NCI-H446 (cell line): ENCODE results near the gene UBE2N.

Experiments used
- DNase-seq, 2 experiments: peaks; one replicate each; lab custom pipeline; 2025; lab: John Stamatoyannopoulos, UW

Gene UBE2N, protein sequence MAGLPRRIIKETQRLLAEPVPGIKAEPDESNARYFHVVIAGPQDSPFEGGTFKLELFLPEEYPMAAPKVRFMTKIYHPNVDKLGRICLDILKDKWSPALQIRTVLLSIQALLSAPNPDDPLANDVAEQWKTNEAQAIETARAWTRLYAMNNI

DNA sequence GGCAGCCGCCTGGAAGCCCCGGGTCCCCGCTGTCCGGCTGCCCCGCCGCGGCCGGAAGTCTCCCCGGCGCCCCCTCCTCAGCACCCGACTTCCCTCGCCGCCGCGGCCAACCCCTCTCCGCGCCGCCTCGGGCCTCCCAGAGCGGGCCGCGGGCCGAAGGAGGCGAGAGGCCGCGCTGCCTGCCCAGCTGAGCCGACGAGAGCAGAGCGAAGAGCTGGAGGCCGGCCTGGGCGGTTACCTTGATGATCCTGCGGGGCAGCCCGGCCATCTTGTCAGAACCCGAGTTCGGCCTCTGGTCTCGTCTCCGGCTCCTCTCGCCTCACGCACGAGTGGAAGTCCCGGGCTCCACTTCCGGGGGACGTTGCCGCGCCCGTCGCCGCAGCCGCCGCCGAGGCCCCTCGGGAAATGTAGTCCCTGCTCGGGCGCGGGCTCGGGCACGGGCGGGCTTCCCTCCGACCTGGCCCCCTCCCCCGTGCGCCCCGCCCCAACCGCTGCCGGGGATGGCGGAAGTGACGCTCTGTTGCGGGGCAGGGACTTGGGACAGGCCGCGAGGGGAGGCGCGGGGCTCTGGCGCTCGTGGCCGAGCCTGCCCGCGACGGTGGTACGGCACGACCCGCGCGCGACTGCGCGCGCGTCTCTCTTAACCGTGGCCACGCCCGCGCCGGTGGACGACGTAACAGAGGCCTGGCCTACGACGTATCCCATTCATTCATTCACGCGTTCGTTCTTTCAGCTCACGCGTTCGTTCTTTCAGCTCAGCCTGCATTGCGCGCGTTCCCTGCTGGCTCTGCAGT is at the start of gene UBE2N:
TSS of gene UBE2N (minus strand) at position 331 of the 794 bp plus-strand sequence. CDS start at position 268, 63 bp downstream.
- peak; percentile 95 to 96 for DNase-seq

DNA sequence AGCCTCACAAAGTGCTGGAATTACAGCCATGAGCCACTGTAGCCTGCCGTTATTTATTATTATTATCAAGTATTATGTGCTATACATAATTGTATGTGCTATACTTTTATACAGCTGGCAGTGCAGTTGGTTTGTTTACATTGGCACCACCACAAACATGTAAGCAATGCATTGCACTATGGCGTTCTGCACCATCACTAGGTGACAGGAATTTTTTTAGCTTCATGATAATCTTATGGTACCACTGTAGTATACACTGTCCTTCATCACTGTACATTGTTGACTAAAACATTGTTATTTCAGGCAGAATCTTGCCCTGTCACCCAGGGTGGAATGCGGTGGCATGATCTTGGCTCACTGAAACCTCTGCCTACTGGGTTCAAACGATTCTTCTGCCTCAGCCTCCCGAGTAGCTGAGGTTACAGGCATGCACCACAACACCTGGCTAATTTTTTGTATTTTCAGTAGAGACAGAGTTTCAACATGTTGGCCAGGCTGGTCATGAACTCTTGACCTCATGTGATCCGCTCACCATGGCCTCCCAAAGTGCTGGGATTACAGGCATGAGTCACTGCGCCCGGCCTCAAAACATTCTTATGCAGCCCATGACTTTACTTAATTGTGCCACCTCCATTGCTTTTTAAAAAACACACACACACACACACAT is 42.7 kb upstream of the UBE2N start:
- DNase-seq, result no peak

DNA sequence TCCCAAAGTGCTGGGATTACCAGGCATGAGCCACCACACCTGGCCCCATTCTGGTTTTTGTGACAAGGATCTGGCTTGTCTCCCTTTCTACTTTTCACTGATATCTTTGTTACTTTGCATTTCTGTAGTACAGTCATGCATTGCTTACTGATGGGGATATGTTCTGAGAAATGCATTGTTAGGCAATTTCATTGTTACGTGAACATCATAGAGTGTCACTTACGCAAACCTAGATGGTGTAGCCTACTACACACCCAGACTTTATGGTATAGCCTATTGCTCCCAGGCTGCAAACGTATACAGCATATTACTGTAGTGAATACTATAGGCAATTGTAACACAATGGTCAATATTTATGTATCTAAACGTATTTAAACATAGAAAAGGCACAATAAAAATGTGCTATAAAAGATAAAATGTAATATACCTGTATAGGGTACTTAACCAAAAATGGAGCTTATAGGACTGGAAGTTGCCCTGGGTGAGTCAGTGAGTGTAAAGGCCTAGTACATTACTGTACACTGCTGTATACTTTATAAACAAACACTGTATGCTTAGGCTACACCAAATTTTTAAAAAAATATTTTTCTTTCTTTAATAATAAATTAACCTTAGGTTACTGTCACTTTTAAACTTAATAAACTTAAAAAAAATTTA is 41.5 kb upstream of the UBE2N start:
- DNase-seq, result no peak

DNA sequence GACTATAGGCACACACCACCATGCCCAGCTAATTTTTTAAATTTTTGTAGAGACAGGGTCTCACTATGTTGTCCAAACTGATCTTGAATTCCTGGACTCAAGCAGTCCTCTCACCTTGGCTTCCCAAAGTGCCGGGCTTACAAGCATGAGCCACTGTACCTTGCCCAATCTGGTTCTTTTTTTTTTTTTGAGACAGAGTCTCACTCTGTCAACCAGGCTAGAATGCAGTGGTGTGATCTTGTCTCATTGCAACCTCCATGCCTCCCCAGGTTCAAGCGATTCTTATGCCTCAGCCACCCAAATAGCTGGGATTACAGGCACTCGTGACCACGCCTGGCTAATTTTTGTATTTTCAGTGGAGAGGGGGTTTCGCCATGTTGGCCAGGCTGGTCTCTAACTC is 41.0 kb upstream of the UBE2N start:
- no peak for DNase-seq

DNA sequence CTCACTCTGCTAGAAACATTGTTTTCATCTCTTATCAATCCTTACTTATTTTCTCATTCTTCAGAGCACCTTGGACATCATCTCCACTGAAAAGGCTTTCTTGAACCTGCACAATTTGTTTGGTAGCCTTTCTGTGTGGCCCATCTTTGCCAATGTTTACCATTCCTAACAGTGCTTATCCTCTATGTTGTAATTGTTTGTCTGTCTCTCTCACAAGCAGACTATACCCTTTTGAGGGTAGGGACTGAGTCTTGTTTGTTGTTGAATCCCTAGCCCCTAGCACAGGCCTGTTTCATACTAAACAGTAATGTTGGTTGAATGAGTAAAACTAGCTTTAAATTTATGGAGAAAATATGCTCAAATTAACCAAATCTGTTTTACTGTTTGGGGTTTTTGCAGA is 34.8 kb upstream of the UBE2N start:
- DNase-seq, result no peak

DNA sequence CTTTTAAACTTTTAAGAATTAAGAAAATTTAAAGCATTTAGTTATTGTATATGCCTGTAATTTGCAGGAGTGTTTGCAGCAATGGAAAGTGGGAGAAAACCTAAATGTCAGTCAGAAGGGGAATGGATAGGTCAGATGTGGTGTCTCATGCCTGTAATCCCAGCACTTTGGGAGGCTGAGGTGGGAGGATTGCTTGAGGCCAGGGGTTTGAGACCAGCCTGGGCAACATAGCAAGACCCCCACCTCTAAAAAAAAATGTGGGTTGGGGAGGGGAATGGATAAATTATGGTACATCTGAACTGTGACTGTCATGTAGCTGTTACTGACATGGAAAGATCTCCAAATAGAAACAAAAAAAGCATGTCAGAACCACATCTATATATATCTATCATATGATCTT is 27.6 kb upstream of the UBE2N start:
- no peak for DNase-seq

DNA sequence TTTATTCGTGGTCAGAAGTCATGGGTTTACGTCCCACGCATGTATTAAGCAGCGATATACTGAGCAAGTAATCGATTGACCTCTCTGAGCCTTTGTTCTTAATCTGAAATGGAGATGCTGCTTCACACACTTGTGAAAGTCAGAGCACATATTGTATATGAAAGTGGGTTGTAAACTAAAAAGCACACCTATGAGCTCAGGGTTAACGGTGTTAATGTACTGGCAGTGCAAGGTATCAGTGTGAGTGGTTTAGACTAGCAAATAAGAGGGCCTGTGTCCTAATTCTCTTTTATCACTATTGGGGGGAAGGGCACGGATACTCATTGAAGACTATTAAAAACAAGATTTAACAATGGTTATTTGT is 26.2 kb upstream of the UBE2N start:
- no peak for DNase-seq

DNA sequence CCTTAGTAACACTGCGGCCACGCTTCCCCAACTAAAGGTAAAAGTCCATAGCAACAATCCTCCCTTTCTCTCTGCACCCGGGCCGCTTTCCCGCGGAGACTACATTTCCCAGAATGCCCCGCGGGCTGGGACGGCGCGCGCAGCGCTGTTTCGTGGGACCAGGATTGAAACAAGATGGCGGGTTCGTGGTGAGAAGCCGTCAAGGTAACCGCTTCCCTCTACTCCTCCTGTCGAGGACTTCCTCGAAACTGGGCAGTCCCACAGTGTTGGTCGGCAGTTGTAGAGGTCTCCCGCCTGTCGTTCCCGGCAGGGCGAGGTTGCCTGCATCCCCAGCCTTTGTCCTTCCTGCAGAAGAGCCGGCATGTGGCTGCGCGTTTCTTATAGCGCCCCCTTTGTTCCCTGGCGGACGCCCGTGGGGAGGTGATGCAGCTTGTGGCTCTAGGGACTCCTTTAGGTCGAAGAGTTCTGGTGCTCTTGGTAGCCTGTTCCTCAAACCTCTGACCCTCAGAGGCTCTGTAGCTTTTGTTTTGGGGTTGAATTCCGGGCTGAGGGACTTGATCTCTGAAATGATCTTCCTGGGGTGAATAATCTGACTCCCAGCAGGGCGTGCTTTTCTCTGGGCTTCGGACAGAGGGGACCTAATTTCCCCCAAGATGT is 25.7 kb upstream of the UBE2N start, which contains the start of gene MRPL42:
TSS of gene MRPL42 (plus strand) at position 164 of the 657 bp plus-strand sequence. CDS start 1,772 bp downstream, outside the sequence.
- DNase-seq, result peak; percentile 88 to 90

DNA sequence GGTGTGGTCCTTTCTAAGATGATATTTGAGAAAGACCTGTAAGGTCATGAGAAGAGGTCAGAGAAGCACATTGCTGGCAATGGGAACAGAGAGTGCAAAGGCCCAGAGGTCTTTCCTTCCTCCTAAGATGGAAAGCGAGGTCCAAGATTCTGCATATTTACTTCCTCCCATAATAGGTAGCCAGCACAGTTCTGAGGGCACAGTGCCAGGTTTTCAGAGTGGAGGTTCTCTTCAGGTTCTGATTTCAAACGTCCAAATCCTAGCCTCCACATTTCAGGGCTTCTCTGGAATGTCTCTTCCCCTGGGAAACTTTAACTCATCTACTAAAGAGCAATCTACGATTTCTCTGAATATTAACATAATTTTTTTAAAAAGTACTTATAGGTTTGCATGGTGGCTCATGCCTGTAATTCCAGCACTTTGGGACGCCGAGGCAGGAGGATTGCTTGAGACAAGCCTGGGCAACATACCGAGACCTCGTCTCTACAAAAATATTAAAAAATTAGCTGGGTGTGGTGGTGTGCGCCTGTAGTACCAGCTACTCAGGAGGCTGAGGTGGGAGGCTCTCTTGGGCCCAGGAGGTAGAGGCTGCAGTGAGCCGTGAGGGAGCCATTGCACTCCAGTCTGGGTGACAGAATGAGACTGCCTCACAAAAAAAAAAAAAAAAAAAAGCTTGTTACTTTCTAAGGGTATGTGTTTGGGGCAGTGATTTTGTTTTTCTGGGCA is 25.0 kb upstream of the UBE2N start:
- no peak for DNase-seq

DNA sequence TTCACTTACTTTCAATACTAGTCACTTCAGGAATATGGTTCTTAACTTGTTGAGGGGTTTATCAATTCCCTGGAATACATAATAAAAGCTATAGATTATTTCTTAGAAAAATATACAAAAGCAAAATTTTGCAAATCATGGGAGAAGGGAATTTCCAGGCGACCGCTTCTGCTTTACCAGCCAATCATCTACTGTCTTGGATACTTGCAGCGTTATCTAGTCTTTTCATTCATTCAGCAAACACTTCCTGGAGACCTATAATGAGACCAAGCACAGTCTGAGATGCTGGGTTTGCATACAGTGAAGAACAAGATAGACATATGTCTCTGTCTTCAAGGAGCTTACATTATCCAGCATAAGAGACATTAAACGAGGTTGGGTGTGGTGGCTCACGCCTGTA is 24.1 kb upstream of the UBE2N start:
- DNase-seq, result no peak

DNA sequence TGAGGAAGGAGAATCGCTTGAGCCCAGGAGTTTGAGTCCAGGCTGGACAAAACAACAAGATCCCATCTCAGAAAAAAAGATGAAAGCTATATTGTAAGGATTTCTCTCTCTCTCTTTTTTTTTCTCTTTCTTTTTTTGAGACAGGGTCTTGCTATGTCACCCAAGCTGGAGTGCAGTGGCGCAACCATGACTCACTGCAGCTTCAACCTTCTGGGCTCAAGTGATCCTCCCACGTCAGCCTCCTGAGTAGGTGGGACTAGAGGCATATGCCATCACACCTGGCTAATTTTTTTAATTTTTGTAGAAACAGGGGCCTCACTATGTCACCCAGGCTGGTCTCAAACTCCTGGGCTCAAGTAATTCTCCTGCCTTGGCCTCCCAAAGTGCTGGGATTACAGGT is 19.8 kb upstream of the UBE2N start:
- DNase-seq, result no peak

DNA sequence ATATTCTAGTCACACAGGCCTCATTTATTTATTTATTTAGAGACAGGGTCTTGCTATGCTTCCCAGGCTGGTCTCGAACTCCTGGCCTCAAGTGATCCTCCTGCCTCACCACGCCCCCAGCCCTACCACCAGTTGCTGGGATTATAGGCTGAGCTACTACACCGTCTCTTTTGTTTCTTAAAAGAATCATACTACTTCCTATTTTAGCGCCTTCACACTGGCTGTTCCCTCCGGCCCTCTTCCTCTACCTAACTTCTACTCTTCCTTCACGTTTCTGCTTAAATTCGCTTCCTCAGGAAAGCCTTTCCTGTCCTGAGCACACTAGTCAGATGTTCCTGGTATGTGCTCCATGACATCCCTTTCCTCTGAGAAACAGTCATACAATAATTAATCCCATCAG is 19.2 kb upstream of the UBE2N start:
- DNase-seq, result no peak

DNA sequence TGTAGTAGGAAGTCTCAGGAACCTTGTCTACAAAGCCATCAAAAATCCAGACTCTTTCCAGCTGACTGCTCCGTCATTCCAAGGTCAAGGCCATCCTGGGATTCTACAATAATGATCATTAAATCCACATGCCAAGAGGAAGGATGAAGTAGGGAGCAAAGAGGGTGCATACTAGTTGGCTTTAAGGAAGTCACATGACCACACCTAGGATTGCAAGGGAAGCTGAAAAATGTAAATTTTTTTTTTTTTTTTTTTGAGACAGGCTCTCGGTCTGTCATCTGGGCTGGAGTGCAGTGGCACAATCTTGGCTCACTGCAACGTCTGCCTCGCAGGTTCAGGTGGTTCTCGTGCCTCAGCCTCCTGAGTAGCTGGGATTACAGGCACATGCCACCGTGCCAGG is 18.3 kb upstream of the UBE2N start:
- DNase-seq, result no peak

DNA sequence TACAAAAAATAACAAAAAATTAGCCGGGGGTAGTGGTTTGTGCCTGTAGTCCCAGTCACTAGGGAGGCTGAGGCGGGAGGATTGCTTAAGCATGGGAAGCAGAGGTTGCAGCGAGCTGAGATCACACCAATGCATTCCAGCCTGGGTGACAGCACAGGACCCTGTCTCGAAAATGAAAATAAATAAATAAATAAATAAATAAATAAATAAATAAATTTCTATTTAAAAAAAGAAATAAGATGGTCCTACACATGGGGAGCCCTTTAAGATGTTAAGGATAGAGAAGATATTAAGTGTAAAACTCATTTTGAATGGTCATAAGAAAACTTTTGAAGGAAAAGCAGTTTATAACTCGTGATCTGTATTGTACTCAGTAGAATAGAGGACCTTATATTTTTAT is 17.4 kb upstream of the UBE2N start:
- DNase-seq, result no peak

DNA sequence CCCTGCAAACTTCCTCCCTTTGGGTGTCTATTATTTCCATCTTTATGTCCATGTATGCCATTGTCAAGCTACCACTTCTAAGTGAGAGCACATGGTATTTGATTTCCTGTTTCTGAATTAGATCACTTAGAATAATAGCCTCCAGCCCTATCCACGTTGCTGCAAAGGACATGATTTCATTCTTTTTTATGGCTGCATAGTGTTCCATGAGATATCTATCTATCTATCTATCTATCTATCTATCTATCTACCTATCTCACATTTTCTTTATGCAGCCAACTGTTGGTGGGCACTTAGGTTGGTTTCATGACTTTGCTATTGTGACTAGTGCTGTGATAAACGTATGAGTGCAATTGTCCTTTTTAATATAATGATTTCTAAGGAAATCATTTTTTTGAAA is 14.3 kb upstream of the UBE2N start:
- DNase-seq, result no peak

DNA sequence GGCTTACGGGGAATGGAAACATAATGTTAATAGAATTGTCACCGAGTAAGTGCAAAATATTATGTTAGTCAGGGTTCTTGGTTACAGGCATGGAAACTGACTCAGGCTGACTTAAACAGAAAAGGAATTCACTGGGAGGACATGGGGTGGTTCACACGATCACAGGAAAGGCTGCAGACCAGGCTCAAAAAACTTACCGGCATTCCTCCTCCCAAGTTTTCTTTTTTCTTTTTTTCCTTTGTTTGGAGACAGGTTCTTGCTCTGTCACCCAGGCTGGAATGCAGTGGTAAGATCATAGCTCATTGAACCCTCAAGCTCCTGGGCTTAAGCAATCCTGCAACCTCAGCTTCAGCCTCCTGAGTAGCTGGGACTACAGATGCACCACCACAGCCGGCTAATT is 11.9 kb upstream of the UBE2N start:
- DNase-seq, result no peak

DNA sequence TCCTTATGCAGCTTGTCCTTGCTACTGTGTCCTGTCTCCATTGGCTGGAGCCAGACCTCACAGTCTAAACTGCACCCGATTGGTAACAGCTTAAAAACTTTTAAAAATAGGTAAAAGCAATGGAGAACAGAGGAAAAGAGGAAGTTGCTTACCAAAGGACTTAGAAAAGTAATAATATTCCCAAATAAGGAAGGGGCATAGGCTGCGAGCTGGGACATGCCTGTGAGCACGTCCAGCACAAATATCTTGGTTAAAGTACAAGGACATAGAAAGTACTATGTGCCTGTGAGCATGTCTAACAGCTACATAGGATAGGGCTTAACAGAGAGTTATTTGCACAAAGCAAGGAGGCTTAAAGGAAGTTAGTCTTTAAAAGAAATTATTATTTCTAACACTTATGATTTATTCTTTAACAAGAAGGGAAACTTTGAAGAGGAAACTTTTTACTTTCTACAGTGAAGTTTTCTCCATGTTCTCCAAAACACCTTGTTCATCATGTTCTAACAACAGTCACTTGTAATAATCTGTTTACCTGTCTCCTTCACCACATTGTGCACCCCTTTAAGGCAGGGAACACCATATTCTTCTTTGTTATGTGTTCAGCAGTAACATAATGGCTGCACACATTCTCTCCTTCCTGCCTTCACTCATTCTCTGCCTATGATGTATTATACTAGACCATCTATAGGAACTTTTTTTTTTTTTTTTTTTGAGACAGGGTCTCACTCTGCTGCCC is 9.8 kb upstream of the UBE2N start:
- DNase-seq, result no peak

DNA sequence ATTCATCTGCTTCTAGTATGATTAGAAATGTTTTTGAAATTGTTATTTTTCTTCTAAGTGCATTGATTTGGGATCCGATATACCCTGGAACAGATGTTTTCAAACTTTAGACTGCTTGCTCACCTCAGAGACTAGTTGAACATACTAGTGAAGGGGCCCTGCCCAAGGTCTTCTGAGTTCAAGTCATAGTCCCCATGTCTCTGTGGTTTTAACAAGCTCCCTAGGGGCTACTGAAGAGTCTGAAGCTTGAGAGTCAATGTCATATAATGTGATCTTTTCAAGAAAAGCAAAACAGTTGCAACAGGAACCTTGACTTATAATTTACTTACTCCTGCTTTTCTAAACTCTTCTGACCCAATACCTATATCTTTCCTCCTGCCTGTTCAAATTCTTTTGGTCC is 7.5 kb upstream of the UBE2N start:
- DNase-seq, result no peak

DNA sequence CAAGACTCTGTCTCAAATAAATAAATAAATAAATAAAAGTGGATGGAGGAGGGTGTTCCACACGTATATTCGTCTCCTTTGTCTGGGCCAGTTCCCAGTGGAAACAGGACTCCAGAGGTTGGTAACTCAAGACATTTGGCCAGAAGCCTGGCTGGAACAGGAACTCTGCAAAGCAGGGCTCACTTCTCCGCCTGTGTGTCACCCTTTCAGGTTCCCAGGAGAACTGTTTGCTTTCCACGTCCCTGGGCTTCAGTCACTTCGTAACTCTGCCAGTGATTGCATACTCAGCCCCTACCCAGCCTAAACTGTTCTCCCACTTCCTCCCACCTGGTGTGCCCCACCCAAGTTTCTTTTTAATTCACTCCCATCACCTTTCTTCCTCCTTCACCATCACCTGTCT is 7.0 kb upstream of the UBE2N start:
- no peak for DNase-seq

DNA sequence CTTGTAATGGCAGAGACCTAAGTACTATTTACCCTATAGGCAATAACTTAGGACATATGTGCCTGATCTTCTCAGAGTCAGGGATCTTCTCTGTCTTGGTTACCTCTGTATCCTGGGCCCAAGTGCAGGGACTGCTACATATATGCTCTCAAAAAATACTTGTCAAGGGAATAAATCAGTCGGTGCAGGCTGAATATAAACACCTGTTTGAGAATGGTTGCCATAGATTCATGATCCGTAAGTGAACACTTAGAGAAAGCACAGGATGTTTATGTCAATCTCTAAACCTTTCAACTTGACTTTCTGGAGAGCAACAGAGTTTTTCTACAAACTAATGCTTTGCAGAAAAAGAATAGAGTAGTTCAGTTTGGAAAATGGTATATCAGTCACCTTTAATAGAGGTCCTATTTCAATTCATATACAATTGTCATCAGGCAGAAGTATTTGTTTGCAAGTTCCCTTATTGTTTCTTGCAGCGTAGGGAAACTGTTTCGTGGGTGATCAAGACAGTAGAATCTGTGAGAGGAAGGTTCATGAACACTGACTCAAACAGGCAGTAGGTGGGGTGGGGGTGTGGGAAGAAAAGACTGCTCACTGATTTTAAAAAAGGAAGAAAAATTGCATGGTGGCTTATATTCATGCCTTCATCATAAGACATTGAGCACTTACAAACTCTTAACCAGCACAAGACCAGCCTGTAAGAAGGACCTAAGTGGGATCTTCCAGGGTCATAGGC is 6.0 kb upstream of the UBE2N start:
- no peak for DNase-seq
